Activated gamma-delta T cell (primary cell): ENCODE measurements around the gene PNLIPRP2.

Source experiments
- DNase-seq: peaks from one replicate; lab custom pipeline; 2025; lab: John Stamatoyannopoulos, UW

PNLIPRP2 gene

DNA sequence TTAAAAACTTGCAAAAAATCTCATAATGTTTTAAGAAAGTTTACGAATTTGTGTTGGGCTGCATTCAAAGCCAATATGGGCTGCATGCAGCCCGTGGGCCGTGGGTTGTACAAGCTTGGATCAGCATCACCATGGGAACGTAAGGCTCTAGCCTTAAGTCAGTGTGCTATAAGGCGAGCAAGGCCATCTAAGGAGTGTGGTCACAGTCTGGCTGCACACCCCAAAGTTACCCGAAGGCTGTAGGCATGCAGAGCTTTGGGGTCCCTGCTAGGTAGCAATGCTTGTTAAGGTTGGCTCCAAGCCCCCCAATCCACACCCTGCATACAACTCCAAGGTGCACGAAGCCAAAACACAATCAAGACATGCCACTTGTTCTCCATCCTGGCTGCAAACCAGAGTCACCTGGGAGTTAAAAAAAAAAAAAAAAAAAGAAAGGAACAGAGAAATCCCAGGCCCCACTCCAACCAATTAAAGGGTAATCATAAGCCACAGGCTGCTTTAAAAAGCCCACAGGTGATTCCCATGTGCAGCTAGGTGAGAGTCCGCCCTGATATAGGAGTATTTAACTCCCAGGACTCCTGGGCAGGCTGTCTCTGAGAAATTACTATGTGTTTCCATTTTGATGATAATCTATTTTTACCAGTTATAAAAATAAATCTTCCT lies 8.5 kb upstream of the PNLIPRP2 start:
- no peak for DNase-seq

DNA sequence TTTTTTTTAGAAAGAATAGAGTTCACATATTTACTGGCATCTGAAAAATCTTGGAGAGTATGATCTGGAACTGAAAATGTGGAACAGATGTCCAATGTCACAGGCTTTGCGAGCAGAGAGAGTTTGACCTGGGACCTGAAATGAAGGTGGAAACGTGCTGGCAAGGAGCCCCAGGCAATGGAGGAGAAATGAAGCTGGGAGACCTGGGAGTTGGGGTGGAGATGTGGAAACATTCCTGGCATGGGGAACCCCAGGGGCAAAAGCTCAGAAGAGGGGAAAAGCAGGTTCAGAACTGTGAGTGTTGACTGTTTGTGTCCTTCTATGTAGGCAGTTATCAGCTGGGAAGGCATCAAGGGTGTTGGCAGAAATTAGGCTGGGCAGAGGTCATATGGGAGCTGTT lies 7.3 kb upstream of the PNLIPRP2 start:
- no peak for DNase-seq

DNA sequence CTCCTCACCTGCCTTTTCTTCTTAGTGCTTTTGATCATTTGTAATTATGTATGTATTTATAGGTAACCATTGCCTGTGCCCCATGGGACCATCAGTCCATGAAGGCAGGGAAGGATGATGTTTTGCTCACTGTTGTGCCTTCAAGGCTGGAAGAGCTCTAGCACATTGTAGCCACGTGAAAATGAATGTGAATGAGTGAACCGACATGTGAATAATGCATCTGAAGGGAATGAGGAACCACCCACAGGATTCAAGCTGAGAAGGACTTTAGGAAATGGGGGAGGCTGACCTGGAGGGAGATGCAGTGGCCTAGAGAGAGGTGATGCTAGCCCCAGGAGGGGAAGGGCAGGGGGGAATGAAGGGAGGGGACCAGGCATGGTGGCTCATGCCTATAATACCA lies 6.0 kb upstream of the PNLIPRP2 start:
- no peak for DNase-seq

DNA sequence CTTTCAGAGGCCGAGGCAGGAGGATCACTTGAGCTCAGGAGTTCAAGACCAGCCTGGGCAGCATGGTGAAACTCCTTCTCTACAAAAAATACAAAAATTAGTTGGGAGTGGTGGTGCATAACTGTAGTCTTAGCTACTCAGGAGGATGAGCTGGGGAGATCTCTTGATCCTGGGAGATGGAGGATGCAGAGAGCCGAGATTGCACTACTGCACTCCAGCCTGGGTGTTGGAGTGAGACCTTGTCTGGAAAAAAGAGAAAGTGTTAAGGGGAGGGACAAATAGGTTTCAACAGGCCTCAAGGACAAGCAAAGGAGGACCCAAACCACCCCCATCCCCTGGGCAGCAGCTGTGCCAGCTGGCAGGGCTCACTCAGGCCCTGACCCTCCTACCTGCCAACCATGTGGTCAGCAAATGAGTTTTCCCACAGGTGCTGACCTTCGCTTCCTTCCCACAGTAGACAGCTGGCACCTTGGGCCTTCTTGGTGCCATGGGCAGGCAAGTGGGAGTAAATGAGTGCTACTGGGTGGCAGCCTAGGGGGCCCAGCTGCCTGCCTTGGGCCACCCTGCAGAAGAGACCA lies 5.5 kb upstream of the PNLIPRP2 start:
- DNase-seq: no peak

DNA sequence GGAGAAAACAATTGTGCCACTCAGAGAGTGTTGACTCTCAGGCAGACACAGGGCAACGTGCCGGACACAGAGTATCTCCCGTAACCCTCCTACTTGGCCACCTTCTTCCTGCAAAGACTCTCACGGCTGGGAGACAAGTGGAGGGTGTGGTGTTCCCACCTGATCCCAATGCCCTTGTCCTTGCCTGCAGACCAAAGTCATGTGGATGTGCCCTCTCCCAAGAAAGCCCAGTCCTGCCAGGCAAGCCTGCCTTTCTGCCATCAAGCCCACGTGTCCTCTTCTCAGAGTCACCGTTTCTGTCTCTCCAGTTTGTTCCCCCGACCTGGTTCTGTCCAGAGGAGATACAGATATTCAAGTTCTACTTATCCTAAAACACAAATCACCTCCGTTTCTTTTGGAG lies 723 bp downstream of the PNLIPRP2 start:
- DNase-seq: no peak

DNA sequence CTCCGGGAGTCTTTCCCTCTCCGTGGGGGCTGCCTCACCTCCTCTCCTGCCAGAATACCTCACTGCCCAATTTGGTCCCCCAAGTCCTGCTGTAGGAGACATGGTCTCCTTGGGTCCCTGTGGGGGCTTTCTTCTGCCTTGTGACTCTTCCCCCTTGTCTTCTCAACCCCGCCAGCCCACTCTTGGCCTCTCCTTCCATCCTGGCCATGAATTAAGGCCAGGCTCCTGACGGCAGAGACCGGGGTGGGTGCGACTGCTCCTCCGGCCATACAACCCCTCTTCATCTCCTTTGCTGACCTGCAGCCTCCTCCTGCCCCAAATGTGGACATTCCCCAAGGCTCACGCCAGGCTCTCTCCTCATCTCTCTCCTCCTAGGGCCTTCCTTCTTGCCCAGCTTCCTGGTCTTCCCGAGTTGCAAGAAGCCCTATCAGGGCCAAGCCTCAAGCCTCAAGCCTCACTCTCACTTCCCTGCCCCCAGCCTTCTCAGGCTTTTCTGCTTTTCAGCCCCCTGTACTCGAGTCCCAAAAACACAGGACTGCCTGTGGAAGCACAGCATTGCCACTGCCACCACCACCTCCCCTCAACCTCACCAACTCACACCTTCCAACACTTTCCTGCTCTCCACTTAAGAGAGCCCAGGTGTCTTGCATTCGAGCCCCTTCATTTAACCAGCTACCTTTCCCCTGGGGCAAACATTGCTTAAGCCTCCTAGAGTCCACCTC lies 1.3 kb downstream of the PNLIPRP2 start:
- no peak for DNase-seq

DNA sequence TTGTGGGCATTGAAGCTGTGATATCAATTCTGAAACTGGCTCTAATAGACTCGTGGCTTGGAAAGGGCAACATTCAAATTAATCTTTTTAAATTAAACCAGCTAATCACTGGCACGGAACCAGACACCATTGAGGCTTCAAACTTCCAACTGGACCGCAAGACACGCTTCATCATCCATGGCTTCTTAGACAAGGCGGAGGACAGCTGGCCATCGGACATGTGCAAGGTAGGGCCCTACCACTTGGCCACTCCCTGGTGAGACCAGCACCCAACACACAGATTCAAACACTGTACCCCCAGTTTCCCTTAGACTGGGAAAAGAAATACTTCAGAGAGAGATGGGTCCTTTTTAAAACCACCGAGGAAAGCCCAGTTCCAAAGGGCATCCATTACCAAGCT lies 5.1 kb downstream of the PNLIPRP2 start:
- no peak for DNase-seq

DNA sequence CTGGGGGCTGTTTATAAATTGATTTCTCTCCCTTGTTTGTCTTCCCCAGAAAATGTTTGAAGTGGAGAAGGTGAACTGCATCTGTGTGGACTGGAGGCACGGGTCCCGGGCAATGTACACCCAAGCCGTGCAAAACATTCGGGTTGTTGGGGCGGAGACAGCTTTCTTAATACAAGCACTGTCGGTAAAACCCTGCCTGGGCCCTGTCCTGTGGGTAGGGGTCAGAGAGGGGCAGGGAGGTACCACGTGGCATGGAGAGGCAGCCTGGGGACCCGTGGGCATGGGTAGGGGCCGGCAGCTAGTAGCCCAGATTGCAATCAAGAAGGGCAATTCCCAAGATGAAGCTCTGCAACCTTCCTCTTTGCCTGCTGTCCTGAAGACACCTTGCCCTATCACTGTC lies 6.1 kb downstream of the PNLIPRP2 start:
- DNase-seq: no peak

DNA sequence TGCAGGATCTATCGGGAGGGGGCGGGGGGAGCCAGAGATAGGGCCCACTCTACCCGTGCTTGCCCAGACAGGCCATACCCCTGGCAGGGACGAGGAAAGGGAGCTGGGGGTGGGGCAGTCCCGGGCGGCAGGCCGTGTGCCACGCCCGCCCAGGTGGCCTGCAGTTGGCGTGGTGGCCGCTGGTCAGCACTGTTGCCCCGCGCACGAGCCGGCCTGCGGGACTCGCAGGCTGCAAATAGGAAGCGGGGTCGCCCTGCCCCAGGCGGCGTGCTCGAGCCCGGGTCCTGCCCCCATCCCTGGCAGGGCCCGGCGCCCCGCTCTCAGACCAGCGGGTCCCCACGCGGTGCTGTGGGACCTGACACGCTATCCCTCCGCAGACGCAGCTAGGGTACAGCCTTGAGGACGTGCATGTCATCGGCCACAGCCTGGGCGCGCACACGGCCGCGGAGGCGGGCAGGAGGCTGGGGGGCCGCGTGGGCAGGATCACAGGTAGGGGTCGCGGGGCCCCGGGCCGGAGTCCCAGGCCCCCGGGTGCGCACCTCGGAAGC lies 6.7 kb downstream of the PNLIPRP2 start:
- no peak for DNase-seq

DNA sequence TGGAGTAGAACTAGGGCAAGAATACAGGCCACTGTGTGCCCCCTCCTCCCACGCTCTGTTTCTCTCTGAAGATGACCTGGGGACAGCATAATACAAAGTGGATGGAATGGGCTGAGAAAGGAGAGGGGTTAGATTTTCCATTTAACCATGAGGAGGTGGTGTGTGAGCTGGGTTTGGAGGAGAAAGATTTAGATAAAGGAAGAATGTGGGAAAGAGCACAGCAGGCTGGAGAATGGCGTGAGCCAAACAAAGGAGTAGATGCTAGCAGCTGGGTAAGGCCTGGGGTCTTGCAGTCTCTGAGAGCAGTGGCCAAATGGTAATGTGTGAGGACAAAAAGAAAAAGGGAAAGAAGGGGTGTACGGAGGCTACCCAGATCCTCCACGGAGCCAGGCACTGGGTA lies 8.6 kb downstream of the PNLIPRP2 start:
- DNase-seq: no peak

DNA sequence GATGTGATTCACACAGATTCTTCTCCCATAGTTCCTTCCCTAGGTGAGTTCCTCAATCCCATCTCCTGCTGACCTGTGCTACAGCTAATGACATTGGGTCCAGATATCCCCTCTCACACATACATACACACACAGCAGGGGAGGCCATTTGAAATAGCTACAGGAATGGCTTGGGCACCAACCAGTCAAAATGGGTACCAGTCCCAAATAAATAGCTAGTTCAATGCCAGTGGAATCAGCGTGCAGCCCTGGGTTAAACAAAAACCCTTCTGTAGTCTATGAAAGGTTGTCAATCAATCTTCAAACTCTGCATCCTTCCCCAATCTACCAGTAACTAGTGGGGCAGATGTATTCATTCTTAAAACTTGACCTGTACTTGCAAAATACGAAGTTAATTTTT lies 9.3 kb downstream of the PNLIPRP2 start:
- no peak for DNase-seq

DNA sequence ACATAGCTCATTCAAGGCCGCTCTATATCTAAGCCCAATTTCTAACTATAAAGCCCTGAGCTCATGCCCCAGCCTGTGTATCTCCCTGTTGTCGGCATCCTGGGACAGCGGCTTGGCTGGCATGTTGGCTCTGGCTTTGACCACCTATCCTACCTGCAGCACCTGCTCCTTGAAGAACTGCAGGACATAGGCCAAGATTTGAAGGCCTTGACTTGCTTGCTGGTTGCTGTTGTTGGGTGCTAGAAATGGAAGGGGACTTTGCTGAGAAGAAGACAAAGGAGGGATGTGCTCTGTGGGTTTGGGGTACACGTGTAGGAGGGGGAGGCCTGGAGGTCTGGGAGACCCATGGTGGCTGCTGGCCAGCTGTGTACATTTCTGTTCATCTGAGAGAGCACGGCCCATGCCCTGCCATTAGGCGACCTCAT lies 11.1 kb downstream of the PNLIPRP2 start:
- DNase-seq: no peak

DNA sequence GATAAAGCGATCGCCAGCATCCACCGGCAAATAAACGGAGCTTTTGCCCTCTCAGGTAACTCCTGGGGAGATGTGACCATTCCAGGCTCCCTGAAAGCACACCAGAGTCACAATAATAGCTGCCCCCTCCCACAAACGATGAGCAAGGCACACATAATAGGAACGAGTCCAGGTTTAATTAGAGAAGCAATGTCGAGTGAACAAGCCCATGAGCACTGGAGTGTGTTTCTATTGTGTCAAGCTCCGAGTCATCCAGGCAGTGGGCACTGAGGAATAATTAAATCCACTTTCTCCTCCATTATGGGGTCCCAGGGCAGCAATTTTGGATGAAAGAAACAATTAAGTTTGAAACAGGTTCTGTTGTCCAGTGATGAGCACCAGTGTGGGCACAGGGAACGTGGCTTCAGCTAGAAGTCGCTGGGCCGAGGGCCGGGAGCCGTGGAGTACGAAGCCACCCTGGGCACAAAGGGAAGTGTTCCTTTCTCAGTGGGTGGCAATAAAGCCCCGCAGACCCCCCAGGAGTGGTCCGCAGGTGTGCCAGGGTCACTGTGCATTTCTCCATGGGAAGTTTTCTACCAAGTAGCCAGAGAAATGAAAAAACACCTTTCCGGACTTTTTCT lies 12.0 kb downstream of the PNLIPRP2 start:
- no peak for DNase-seq

DNA sequence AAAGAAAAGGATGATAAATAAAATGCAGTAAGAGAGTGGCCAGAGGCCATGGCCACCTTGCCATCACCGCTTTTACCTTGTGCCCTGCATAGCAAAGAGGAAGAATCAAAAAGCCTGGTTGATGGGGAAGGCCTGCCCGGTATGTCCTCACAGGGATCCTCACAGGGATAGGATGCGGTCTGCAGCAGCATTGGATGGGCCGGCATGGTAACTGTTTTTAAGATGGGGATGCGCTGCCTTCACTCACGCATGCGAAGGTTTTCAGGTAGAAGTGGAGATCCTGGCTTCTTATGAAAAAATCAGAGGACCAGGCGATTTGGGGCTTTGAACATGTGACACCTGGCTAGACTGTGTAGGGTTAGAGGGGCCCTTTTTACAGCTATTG lies 12.5 kb downstream of the PNLIPRP2 start:
- DNase-seq: no peak

DNA sequence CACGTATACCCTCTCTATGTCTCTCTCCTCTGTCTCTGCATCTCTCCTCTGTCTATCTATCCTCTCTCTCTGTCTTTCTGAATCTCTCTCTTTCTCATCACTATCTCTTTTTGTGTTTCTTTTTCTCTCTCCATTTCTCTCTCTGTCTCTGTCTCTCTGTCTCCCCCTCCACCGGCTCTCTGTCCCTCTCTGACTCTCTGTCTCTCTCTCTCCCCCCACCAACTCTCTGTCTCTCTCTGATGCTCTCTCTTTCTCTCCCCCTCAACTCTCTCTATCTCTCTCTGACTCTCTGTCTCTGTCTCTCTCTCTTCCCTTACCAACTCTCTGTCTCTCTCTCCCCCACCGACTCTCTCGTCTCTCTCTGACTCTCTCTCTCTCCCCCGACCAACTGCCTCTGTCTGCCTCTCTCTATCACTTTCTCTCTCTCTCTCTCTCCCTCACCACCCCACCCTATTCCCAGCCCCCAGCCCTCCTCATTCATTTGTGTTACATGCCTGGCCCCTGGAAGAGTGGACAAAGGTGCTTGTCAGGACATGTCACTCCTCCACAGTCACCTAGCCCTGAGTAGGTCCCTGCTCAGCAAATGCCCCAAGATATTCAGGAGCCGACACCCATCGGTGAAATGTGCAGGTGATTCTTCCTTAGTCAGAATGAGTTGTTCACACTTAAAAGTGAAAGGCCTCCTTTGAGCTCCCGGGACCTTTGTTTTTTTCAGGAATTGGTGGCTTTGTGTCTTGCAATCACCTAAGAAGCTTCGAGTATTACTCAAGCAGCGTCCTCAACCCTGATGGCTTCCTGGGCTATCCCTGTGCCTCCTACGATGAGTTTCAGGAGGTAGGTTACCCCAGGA lies 13.6 kb downstream of the PNLIPRP2 start:
- no peak for DNase-seq

DNA sequence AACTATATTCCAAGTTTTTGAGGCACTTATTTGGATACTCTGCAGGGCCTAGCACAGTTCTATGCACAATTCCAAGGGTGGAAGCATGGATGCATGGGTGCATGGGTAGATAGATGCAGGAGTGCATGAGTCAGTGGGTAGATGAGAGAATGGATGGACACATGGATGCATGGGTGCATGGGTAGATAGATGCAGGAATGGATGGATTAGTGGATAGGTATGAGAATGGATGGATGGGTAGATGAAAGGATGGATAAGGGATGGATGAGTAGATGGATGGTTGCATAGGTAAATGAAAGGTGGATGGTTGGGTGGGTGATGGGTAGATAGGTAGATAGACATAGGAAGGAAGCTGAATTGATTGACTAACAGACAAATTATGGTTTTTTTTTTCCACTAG lies 15.6 kb downstream of the PNLIPRP2 start:
- DNase-seq: no peak

DNA sequence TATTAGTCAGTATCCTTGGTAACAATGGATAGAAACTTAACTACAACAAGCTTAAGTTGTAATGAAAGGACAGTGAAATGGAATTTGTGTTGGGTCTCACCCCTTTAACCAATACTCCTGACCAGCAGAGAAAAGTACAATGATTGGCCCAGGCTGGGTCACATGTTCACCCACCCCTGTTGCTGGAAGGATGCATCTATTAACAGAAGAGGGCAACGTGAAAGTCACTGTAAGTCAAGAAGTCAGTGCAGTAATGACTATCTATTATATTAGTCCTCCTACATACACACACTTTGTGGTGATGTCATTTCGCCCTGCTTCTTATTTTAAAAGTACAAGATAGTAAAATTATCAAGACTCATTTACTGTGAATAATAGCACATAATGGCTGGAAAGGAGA lies 16.2 kb downstream of the PNLIPRP2 start:
- DNase-seq: no peak

DNA sequence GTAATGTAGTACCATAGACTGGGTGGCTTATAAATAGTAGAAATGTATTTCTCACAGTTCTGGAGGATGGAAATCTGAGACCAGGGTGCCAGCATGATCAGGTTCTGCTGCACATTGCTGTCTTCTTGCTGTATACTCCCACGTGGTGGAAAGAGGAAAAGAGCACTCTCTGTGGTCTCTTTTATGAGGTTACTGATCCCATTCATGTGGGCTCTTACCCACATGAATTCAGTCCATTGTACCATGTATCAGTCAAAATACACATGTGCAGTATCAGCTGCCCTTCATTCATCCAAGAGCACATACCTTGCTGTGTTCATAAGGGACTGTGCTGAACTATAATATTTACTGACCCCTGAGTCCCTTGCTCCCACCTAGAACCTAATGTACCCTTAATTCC lies 17.1 kb downstream of the PNLIPRP2 start:
- no peak for DNase-seq

DNA sequence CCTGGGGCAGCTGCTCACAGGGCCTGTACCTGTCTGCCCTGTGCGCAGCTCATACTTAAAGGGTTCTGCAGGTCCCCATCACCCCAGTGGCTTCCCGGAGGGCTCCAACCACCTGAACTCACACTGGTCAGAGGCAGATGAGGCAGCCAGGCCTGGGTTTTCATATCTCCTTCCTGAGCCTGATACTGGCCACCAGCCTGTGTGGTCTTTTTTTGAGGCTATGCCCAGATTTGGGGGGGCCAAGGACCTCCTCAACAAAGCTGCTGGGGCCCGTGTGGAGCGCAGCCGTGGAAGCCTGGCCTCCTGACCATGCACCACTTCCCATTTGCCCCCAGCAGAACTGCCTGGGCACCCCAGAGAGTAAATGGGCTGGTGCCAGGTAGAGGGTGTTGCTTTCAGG lies 25.7 kb downstream of the PNLIPRP2 start:
- DNase-seq: no peak

DNA sequence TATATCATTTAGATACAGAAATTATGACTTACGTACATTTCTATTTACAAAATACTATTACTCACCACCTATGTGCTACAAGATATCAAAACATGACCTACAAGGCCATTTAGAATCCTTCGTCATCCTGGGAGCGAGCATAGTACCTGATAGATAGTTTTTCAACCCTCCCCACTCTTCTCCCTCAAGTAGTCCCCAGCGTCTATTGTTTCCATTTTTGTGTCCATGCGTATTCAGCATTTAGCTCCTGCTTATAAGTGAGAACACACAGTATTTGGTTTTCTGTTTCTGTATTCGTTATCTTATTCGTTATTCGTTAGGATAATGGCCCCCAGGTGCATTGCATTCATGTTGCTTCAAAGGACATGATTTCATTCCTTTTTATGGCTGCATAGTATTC lies 28.1 kb downstream of the PNLIPRP2 start:
- DNase-seq: no peak

DNA sequence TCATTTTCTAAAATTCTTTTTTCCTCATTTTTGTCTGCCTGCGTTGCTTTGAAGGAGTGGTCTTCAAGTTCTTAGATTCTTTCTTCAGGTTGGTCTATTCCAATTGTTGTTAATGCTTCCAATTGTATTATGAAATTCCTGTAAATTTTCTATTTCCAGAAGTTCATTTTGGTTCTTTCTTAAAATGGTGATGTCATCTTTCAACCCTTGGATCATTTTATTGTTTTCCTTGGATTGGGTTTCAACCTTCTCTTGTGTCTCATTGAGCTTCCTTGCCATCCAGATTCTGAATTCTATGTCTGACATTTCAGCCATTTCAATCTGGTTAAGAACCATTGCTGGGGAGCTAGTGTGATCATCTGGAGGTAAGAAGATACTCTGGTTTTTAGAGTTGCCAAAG lies 33.1 kb downstream of the PNLIPRP2 start:
- DNase-seq: no peak

DNA sequence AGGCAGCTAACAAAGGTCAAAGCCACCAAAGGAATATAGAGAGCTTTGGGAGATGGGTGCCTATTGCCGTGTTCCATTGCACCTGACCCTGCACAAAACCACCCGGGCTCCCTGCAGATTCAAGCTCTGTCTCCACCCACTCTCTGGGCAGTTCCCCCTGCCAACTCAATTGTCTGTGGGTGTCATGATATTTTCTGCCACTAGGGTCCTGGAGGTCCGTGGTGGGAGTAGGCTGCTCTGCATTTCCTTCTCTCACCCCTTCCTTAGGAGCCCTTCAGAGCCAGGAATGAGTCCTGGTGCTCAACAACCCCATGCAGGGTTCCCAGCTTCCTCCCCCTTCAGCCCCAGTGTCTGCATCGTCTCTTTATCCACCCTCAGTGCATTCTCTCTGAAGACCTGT lies 34.1 kb downstream of the PNLIPRP2 start:
- no peak for DNase-seq
